ENCODE measurements around the gene ZBTB22.
A peak's percentile ranks its signal among the peaks of the same experiment; 100 is the strongest.

Gene ZBTB22

GRCh38 chr6:33299237-33299944 lies 18.2 kb downstream of the ZBTB22 start:
- H3K4me3 ChIP-seq (ENCODE audit: low read length), result peak overlapping the region; percentile 72
- TF ChIP-seq ZNF274 (IDR thresholded peaks at IDR 0.05; ENCODE audit: low read depth, low read length), result no peak

- no peak for TF ChIP-seq ZNF274 (IDR thresholded peaks at IDR 0.05; ENCODE audit: low read depth, low read length)
- H3K4me3 ChIP-seq (ENCODE audit: low read length), result peak within 1 kb of the TSS; percentile 72
Observed at GRCh38 chr6:33298773-33299236, 18.7 kb downstream of the ZBTB22 start, which contains the start of gene RGL2. TSS of gene RGL2 (minus strand) at chr6:33298942. CDS start at chr6:33298610, 332 bp downstream.

- no peak for TF ChIP-seq ZNF274 (IDR thresholded peaks at IDR 0.05; ENCODE audit: low read depth, low read length)
Observed at GRCh38 chr6:33297956-33298772, 19.4 kb downstream of the ZBTB22 start.

GRCh38 chr6:33297406-33297955 lies 20.1 kb downstream of the ZBTB22 start:
- peak overlapping the region; percentile 50; the same call in 1 of the 2 replicates for H3K4me3 ChIP-seq (ENCODE audit: low read length)
- no peak for TF ChIP-seq ZNF274 (IDR thresholded peaks at IDR 0.05; ENCODE audit: low read depth, low read length)

More at GRCh38 chr6:33297956-33298772, 19.4 kb downstream of the ZBTB22 start:
- H3K4me3 ChIP-seq (ENCODE audit: low read length), result peak overlapping the region; percentile 72

GRCh38 chr6:33296797-33297405 lies 20.6 kb downstream of the ZBTB22 start:
- no peak for TF ChIP-seq ZNF274 (IDR thresholded peaks at IDR 0.05; ENCODE audit: low read depth, low read length)
- H3K4me3 ChIP-seq (ENCODE audit: low read length), result no peak overlapping the region; the same call in 1 of the 2 replicates

GRCh38 chr6:33295621-33296369 lies 21.7 kb downstream of the ZBTB22 start:
- no peak overlapping the region for H3K4me3 ChIP-seq (ENCODE audit: low read length)
- TF ChIP-seq ZNF274 (IDR thresholded peaks at IDR 0.05; ENCODE audit: low read depth, low read length), result no peak

GRCh38 chr6:33294086-33294823 lies 23.3 kb downstream of the ZBTB22 start:
- no peak overlapping the region for H3K4me3 ChIP-seq (ENCODE audit: low read length)
- TF ChIP-seq ZNF274 (IDR thresholded peaks at IDR 0.05; ENCODE audit: low read depth, low read length), result no peak

GRCh38 chr6:33292996-33293682 lies 24.4 kb downstream of the ZBTB22 start:
- TF ChIP-seq ZNF274 (IDR thresholded peaks at IDR 0.05; ENCODE audit: low read depth, low read length), result no peak
- H3K4me3 ChIP-seq (ENCODE audit: low read length), result no peak overlapping the region

GRCh38 chr6:33290459-33290858 lies 27.1 kb downstream of the ZBTB22 start:
- no peak for TF ChIP-seq ZNF274 (IDR thresholded peaks at IDR 0.05; ENCODE audit: low read depth, low read length)
- peak overlapping the region; percentile 83 for H3K4me3 ChIP-seq (ENCODE audit: low read length)

GRCh38 chr6:33289784-33290315 lies 27.7 kb downstream of the ZBTB22 start:
- no peak for TF ChIP-seq ZNF274 (IDR thresholded peaks at IDR 0.05; ENCODE audit: low read depth, low read length)
- H3K4me3 ChIP-seq (ENCODE audit: low read length), result peak overlapping the region; percentile 83

- H3K4me3 ChIP-seq (ENCODE audit: low read length), result peak within 1 kb of the TSS; percentile 83
- TF ChIP-seq ZNF274 (IDR thresholded peaks at IDR 0.05; ENCODE audit: low read depth, low read length), result no peak
Observed at GRCh38 chr6:33288921-33289783, 28.4 kb downstream of the ZBTB22 start, which contains the start of the genes PFDN6 and WDR46. TSS of gene PFDN6 (plus strand) at chr6:33289601. CDS start at chr6:33289857, 256 bp downstream. TSS of gene WDR46 (minus strand) at chr6:33289239. CDS start at chr6:33289170, 69 bp downstream.
